ENCODE results near the gene GALNTL6. TPM values are rescaled to one million over a fixed set of nuclear protein-coding genes. Genes with fewer than 3 reads are reported as not detected.

Gene GALNTL6
- total and polyA plus RNA-seq, 9 of the 15 experiments (the other 6 are each of a cell fraction or from before 2014, with no cell fraction given): 0.18 to 0.50 (median 0.29) TPM

DNA sequence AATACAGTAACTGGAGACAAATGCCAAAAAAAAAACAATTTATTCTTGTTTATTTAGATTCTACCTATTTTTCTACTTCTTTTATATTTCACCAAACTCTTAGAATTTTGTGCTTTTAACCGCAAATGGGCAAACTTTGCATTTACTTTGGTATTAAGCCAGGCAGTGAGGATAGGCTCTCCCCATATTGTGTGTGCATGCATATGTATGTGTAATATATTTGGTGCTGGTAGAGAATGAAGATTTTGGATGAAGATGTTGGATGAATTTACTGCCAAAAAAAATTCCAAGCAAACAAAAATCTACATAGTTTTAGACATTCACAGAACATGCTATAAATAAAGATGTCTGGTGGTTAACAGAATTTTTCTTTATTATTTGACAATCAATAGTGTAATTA lies 30.3 kb downstream of the GALNTL6 start:
- Histone ChIP-seq H3K27me3 (ENCODE audit: control insufficient read depth in 2 of 2, insufficient read depth in 2 of 2, low read length in 2 of 2) (no peaks in the 10 kb centered on the region), H3K79me2 (ENCODE audit: control insufficient read depth, insufficient read depth, low read length) (no peaks in the 10 kb centered on the region), H2AFZ (ENCODE audit: low read depth, low read length) (no peak overlapping the region), H3K4me3 (no peak overlapping the region), H3K9ac (ENCODE audit: insufficient read depth in 1 of 2, low read depth in 2 of 2, low read length in 2 of 2) (no peak overlapping the region), H4K20me1 (replicated peaks; ENCODE audit: control insufficient read depth, insufficient read depth, low read length) (no peaks in the 10 kb centered on the region), H3K9me3 (replicated peaks; ENCODE audit: control insufficient read depth, insufficient read depth, low read depth, low read length) (no peaks in the 10 kb centered on the region), H3K9me1 (ENCODE audit: control insufficient read depth, insufficient read depth, low read length) (no peaks in the 10 kb centered on the region), H3K4me2 (ENCODE audit: insufficient read depth, low read length) (no peak overlapping the region), H3K27ac (ENCODE audit: extremely low read depth, low read depth, low read length) (no peak overlapping the region), H3K36me3 (ENCODE audit: control insufficient read depth, insufficient read depth, low read length) (no peaks in the 10 kb centered on the region), H3K4me1 (replicated peaks in 1 of 2; ENCODE audit: control insufficient read depth in 2 of 2, insufficient read depth in 2 of 2, low read length in 2 of 2) (no peaks in the 10 kb centered on the region)
- no peak for ATAC-seq
- no TSS peak for BruUV-seq (replicated peaks)
- in situ Hi-C loops (cut with MboI) (no loop called here), intact Hi-C loops (cut with micrococcal nuclease) (loop anchor here (10.0 kb wide), 1 partner anchor 991 kb away; no protein-coding TSS in a partner anchor)
- no peak for TF ChIP-seq FUS (optimal IDR thresholded peaks at IDR 0.05; ENCODE audit: low read depth, low read length)
- no peak for TF ChIP-seq POLR2AphosphoS5 (IDR thresholded peaks at IDR 0.05; ENCODE audit: control insufficient read depth, insufficient read depth, low read depth, low read length)
- TF ChIP-seq ILF3 (IDR thresholded peaks at IDR 0.05; ENCODE audit: borderline replicate concordance): no peak
- no peak for TF ChIP-seq TGIF2 (CRISPR knock-in tag; IDR thresholded peaks at IDR 0.05)
- TF ChIP-seq ZFPM2 (CRISPR knock-in tag; IDR thresholded peaks at IDR 0.05): no peak
- TF ChIP-seq NCOR1 (IDR thresholded peaks at IDR 0.05): no peak
- TF ChIP-seq TCF7L2 (IDR thresholded peaks at IDR 0.05; ENCODE audit: low read depth, low read length): no peak
- TF ChIP-seq ZNF398 (CRISPR knock-in tag; IDR thresholded peaks at IDR 0.05): no peak
- no peak for TF ChIP-seq CUX1 (CRISPR knock-in tag; IDR thresholded peaks at IDR 0.05)
- no peak for TF ChIP-seq MCM3 (IDR thresholded peaks at IDR 0.05)
- no peak for TF ChIP-seq TRIM28 (IDR thresholded peaks at IDR 0.05)
- TF ChIP-seq HMGN3 (IDR thresholded peaks at IDR 0.05; ENCODE audit: borderline replicate concordance, extremely low read depth, insufficient read length, low read depth, low read length): no peak
- TF ChIP-seq XRCC5 (IDR thresholded peaks at IDR 0.05; ENCODE audit: low read depth, low read length): no peak
- ChIA-PET CTCF (ENCODE audit: low intra/inter-chr PET ratio) (no interaction called here), POLR2A (no interaction called here)
- 6% methylated on average over 1 of the region's 1 CpG for WGBS (ENCODE audit: insufficient coverage, low coverage, missing lambda C conversion rate)
- no peak for DNase-seq (ENCODE audit: extremely low read depth in 1 of 4, low spot score in 3 of 4)
- no peak for FAIRE-seq

All from K562 (cell line).